ENCODE results near the gene TMEM101. TPM values are rescaled to one million over a fixed set of nuclear protein-coding genes. Genes with fewer than 3 reads are reported as not detected.

The TMEM101 gene
- total and polyA plus RNA-seq, 10 of the 15 experiments (the other 5 are each of a cell fraction or from before 2014, with no cell fraction given) = 18.4 to 72.5 (median 35.9) TPM

DNA sequence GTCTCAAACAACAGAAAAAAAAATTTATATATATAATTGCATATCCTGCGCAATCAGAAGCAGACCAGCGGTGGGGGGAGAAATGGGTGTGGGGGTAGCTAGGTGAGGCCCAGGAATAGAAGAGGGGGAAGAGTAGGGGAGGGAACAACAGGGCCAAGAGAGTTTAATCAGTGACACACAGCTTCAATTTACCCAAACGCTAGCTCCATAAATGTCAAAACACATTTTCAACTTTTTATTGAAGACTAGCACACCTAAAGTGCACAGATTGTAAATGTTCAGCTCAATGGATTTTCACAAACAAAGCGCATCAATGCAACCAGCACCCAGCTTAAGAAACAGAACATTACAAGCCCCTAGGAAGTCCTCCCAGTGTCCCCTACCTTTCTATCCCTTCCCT lies 35.1 kb downstream of the TMEM101 start:
- no peaks in the 10 kb centered on the region for H3K4me1 ChIP-seq (ENCODE audit: control insufficient read depth, insufficient read depth, low read length)
- no TSS peak for BruUV-seq (replicated peaks)
- intact Hi-C loops (cut with micrococcal nuclease; ENCODE audit: unreplicated experiment) (no loop called here), in situ Hi-C loops (cut with MboI) (no loop called here)
- no peak overlapping the region for H3K9ac ChIP-seq (ENCODE audit: control insufficient read depth, insufficient read depth, low read length)
- TF ChIP-seq, protein P1, sequence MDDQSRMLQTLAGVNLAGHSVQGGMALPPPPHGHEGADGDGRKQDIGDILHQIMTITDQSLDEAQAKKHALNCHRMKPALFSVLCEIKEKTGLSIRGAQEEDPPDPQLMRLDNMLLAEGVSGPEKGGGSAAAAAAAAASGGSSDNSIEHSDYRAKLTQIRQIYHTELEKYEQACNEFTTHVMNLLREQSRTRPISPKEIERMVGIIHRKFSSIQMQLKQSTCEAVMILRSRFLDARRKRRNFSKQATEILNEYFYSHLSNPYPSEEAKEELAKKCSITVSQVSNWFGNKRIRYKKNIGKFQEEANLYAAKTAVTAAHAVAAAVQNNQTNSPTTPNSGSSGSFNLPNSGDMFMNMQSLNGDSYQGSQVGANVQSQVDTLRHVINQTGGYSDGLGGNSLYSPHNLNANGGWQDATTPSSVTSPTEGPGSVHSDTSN (IDR thresholded peaks at IDR 0.05; ENCODE audit: insufficient replicate concordance, low read depth, low read length) = no peak
- TF ChIP-seq ZNF217 (IDR thresholded peaks at IDR 0.05) (no peak), TCF12 (IDR thresholded peaks at IDR 0.05; ENCODE audit: low read depth, low read length) (no peak), KLF5 (IDR thresholded peaks at IDR 0.05; ENCODE audit: partially characterized antibody) (no peak), CBFB (IDR thresholded peaks at IDR 0.05; ENCODE audit: low read depth) (no peak), ETV6 (conservative IDR thresholded peaks at IDR 0.05 in 1 of 2, IDR thresholded peaks at IDR 0.05 in 1 of 2; ENCODE audit: borderline replicate concordance in 1 of 2, low read depth in 1 of 2) (no peak), SUPT20H (IDR thresholded peaks at IDR 0.05; ENCODE audit: borderline replicate concordance, control insufficient read depth, low read depth, low read length) (no peak), BMI1 (IDR thresholded peaks at IDR 0.05; ENCODE audit: borderline replicate concordance) (no peak), FOXM1 (IDR thresholded peaks at IDR 0.05; ENCODE audit: low read depth, low read length) (no peak), KDM1A (IDR thresholded peaks at IDR 0.05; ENCODE audit: borderline replicate concordance) (no peak), ASH2L (IDR thresholded peaks at IDR 0.05; ENCODE audit: borderline replicate concordance, low read depth) (no peak), GABPA (IDR thresholded peaks at IDR 0.05; ENCODE audit: low read depth) (no peak), NBN (IDR thresholded peaks at IDR 0.05) (no peak), SMC3 (IDR thresholded peaks at IDR 0.05; ENCODE audit: borderline replicate concordance, low read length) (no peak)
- TF ChIP-seq, protein P2, sequence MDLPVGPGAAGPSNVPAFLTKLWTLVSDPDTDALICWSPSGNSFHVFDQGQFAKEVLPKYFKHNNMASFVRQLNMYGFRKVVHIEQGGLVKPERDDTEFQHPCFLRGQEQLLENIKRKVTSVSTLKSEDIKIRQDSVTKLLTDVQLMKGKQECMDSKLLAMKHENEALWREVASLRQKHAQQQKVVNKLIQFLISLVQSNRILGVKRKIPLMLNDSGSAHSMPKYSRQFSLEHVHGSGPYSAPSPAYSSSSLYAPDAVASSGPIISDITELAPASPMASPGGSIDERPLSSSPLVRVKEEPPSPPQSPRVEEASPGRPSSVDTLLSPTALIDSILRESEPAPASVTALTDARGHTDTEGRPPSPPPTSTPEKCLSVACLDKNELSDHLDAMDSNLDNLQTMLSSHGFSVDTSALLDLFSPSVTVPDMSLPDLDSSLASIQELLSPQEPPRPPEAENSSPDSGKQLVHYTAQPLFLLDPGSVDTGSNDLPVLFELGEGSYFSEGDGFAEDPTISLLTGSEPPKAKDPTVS (IDR thresholded peaks at IDR 0.05; ENCODE audit: low read depth, low read length) = no peak
- no peak overlapping the region for H3K4me2 ChIP-seq (ENCODE audit: control insufficient read depth, insufficient read depth)
- no peaks in the 10 kb centered on the region for H4K20me1 ChIP-seq (ENCODE audit: control insufficient read depth, insufficient read depth)
- no peak overlapping the region for H3K27ac ChIP-seq (ENCODE audit: control insufficient read depth, insufficient read depth)
- ATAC-seq (no peak), FAIRE-seq (no peak), DNase-seq (ENCODE audit: low read depth, low spot score) (no peak)
- no peak overlapping the region for H3K4me3 ChIP-seq
- CTCF ChIA-PET = interaction anchor here (0.5 to 1.9 kb wide), 5 partner anchors 63 to 420 kb away, joined by 3 to 8 read pairs (median 3); no protein-coding TSS in a partner anchor
- no peak overlapping the region for H2AFZ ChIP-seq (ENCODE audit: control insufficient read depth, low read depth, low read length)
- H3K36me3 ChIP-seq (ENCODE audit: control insufficient read depth in 2 of 2, insufficient read depth in 2 of 2, low read length in 1 of 2) = no peaks in the 10 kb centered on the region
- peaks cover 5 to 18% of the 10 kb centered on the region in 2 experiments for H3K27me3 ChIP-seq (replicated peaks in 1 of 2; ENCODE audit: control insufficient read depth in 2 of 2, insufficient read depth in 2 of 2, low read length in 1 of 2)
- H3K9me3 ChIP-seq (replicated peaks; ENCODE audit: control insufficient read depth, insufficient read depth, low read length) = no peaks in the 10 kb centered on the region
- POLR2A ChIA-PET = no interaction called here
- RAD21 ChIA-PET (ENCODE audit: unreplicated experiment) = no interaction called here
- WGBS (ENCODE audit: insufficient coverage, insufficient replicate concordance, low lambda C conversion rate, missing lambda C conversion rate) = 46% methylated on average over 4 of the region's 4 CpGs
- SMC1A ChIA-PET (ENCODE audit: uncharacterized antibody, unreplicated experiment) = interaction anchor here (0.6 kb wide), 1 partner anchor 71 kb away, joined by 3 read pairs; no protein-coding TSS in a partner anchor
- H3K79me2 ChIP-seq (ENCODE audit: control insufficient read depth, insufficient read depth, low read length) = no peaks in the 10 kb centered on the region
